H9 (cell line): ENCODE data around the gene HOXB6. TPM values are rescaled to one million over a fixed set of nuclear protein-coding genes. Genes with fewer than 3 reads are reported as not detected.

ENCODE experiments used
- DNase-seq: peaks from one replicate; pipeline ENCODE4 v3.0.0-alpha.2; 2017
- H2AFZ ChIP-seq: one replicate; pipeline ENCODE4 v1.6.1; 2013; ENCODE audit warnings: mild to moderate bottlenecking, low read length, control low read depth, moderate library complexity
- H2AK5ac ChIP-seq: 2 replicates; pipeline ENCODE4 v1.6.1; 2013; ENCODE audit warnings: low read length, control low read depth, mixed read lengths; ENCODE audit not compliant: insufficient read length
- H2BK120ac ChIP-seq: one replicate; pipeline ENCODE4 v1.6.1; 2013; ENCODE audit warnings: low read depth, mild to moderate bottlenecking, low read length, control low read depth, inconsistent platforms; ENCODE audit not compliant: poor library complexity, severe bottlenecking
- H2BK12ac ChIP-seq: 2 replicates; pipeline ENCODE4 v1.6.1; 2013; ENCODE audit warnings: low read length, control low read depth, mixed read lengths, low read depth; ENCODE audit not compliant: insufficient read length
- H2BK15ac ChIP-seq: 2 replicates; pipeline ENCODE4 v1.6.1; 2013; ENCODE audit warnings: low read depth, low read length, control low read depth
- H2BK20ac ChIP-seq: one replicate; pipeline ENCODE4 v1.6.1; 2013; ENCODE audit warnings: low read depth, mild to moderate bottlenecking, low read length, control low read depth, inconsistent platforms; ENCODE audit not compliant: poor library complexity, severe bottlenecking
- H2BK5ac ChIP-seq: 2 replicates; pipeline ENCODE4 v1.6.1; 2013; ENCODE audit warnings: low read length, control low read depth, mixed read lengths; ENCODE audit not compliant: insufficient read length
- H3K14ac ChIP-seq: 2 replicates; pipeline ENCODE4 v1.6.1; 2013; ENCODE audit warnings: low read length, control low read depth; ENCODE audit not compliant: insufficient read depth
- H3K18ac ChIP-seq: 2 replicates; pipeline ENCODE4 v1.6.1; 2013; ENCODE audit warnings: low read depth, mild to moderate bottlenecking, mixed read lengths, low read length, control low read depth; ENCODE audit not compliant: insufficient read length
- H3K23ac ChIP-seq: 2 replicates; pipeline ENCODE4 v1.6.1; 2013; ENCODE audit warnings: low read length, control low read depth, mixed read lengths, low read depth; ENCODE audit not compliant: insufficient read length
- H3K23me2 ChIP-seq: 2 replicates; pipeline ENCODE4 v1.6.1; 2013; ENCODE audit warnings: low read depth, mild to moderate bottlenecking, mixed read lengths, low read length, control low read depth; ENCODE audit not compliant: insufficient read length, poor library complexity, severe bottlenecking
- H3K27ac ChIP-seq: 2 replicates; pipeline ENCODE4 v1.5.1; 2013; ENCODE audit warnings: low read length, control low read depth, mixed read lengths, low read depth; ENCODE audit not compliant: insufficient read length
- H3K27me3 ChIP-seq: 2 replicates; pipeline ENCODE4 v1.6.1; 2013; ENCODE audit warnings: low read length, control low read depth, inconsistent platforms; ENCODE audit not compliant: insufficient read depth
- H3K4ac ChIP-seq: 2 replicates; pipeline ENCODE4 v1.6.1; 2013; ENCODE audit warnings: low read depth, mild to moderate bottlenecking, control low read depth, inconsistent platforms, low read length, moderate library complexity
- H3K4me1 ChIP-seq: 2 replicates; pipeline ENCODE4 v1.6.1; 2013; ENCODE audit warnings: low read length, control low read depth, inconsistent platforms; ENCODE audit not compliant: insufficient read depth
- H3K4me2 ChIP-seq: 2 replicates; pipeline ENCODE4 v1.6.1; 2013; ENCODE audit warnings: low read length, control low read depth, mixed read lengths; ENCODE audit not compliant: insufficient read length, insufficient read depth
- H3K56ac ChIP-seq: 2 replicates; pipeline ENCODE4 v1.6.1; 2013; ENCODE audit warnings: low read depth, mild to moderate bottlenecking, mixed read lengths, low read length, control low read depth; ENCODE audit not compliant: insufficient read length
- H3K79me1 ChIP-seq: 2 replicates; pipeline ENCODE4 v1.6.1; 2013; ENCODE audit warnings: low read depth, mild to moderate bottlenecking, moderate library complexity, low read length, control low read depth, inconsistent platforms; ENCODE audit not compliant: insufficient read depth, poor library complexity, severe bottlenecking
- H3K79me2 ChIP-seq: 2 replicates; pipeline ENCODE4 v1.6.1; 2013; ENCODE audit warnings: low read length, control low read depth, inconsistent platforms; ENCODE audit not compliant: insufficient read depth
- H3K9ac ChIP-seq: 2 replicates; pipeline ENCODE4 v1.6.1; 2013; ENCODE audit warnings: low read length, control low read depth, mixed read lengths; ENCODE audit not compliant: insufficient read length; ENCODE audit errors: extremely low read depth
- H3K9me3 ChIP-seq: one replicate; pipeline ENCODE4 v1.6.1; 2013; ENCODE audit warnings: low read depth, low read length, inconsistent platforms; ENCODE audit not compliant: control insufficient read depth
- H3T11ph ChIP-seq: one replicate; pipeline ENCODE4 v1.6.1; 2013; ENCODE audit warnings: mild to moderate bottlenecking, low read length, control low read depth, inconsistent platforms
- H4K20me1 ChIP-seq: one replicate; pipeline ENCODE4 v1.6.1; 2013; ENCODE audit not compliant: control insufficient read depth, insufficient read length, insufficient read depth
- H4K5ac ChIP-seq: 2 replicates; pipeline ENCODE4 v1.6.1; 2013; ENCODE audit warnings: low read depth, mild to moderate bottlenecking, mixed read lengths, low read length, control low read depth; ENCODE audit not compliant: insufficient read length
- H4K8ac ChIP-seq: replicated peaks from 2 replicates; pipeline ENCODE4 v1.6.1; 2013; ENCODE audit warnings: low read length, control low read depth, mixed read lengths, low read depth; ENCODE audit not compliant: insufficient read length
- H4K91ac ChIP-seq: 2 replicates; pipeline ENCODE4 v1.6.1; 2013; ENCODE audit warnings: low read depth, mild to moderate bottlenecking, moderate library complexity, mixed read lengths, low read length, control low read depth; ENCODE audit not compliant: insufficient read length
- H3K27ac Mint-ChIP-seq, 3 experiments: 2 replicates in 2 of 3; 3 replicates in 1 of 3; pipeline ENCODE4 v1.8.0; 2020 to 2021; ENCODE audit warnings: mixed read lengths in 3 of 3, mild to moderate bottlenecking in 1 of 3, moderate library complexity in 1 of 3
- H3K27me3 Mint-ChIP-seq: 2 replicates; pipeline ENCODE4 v1.8.0; 2021; ENCODE audit warnings: low read depth, mild to moderate bottlenecking, moderate library complexity, mixed read lengths
- H3K36me3 Mint-ChIP-seq, 3 experiments: 2 replicates in 2 of 3; 3 replicates in 1 of 3; pipeline ENCODE4 v1.8.0; 2020 to 2021; ENCODE audit warnings: low read depth in 3 of 3, mixed read lengths in 3 of 3; ENCODE audit not compliant: insufficient read depth in 1 of 3
- H3K4me1 Mint-ChIP-seq, 2 experiments: 2 replicates each; pipeline ENCODE4 v1.8.0; 2020; ENCODE audit warnings: mixed read lengths in 2 of 2
- H3K4me3 Mint-ChIP-seq, 2 experiments: 2 replicates in 1 of 2; 3 replicates in 1 of 2; pipeline ENCODE4 v1.8.0; 2020 to 2021; ENCODE audit warnings: mild to moderate bottlenecking in 2 of 2, mixed read lengths in 2 of 2, moderate library complexity in 1 of 2
- H3K9me3 Mint-ChIP-seq, 2 experiments: 2 replicates in 1 of 2; 3 replicates in 1 of 2; pipeline ENCODE4 v1.8.0; 2020; ENCODE audit warnings: mild to moderate bottlenecking in 2 of 2, mixed read lengths in 2 of 2, moderate library complexity in 1 of 2
- WGBS: extraction: QIAGEN DNeasy Blood & Tissue Kit; methylation state at CpG from one replicate; pipeline ENCODE4 v1.1.7; 2013; ENCODE audit warnings: missing lambda C conversion rate, low lambda C conversion rate, mixed read lengths; ENCODE audit not compliant: insufficient read length; ENCODE audit errors: extremely low coverage; 5-methylcytosine and 5-hydroxymethylcytosine counted together
- total RNA-seq: library from RNA; stranded (reverse); gene quantifications from 2 replicates; pipeline ENCODE4 v1.2.1, GENCODE V29; 2021
- TF ChIP-seq, protein P1 (sequence below): fragments of 200-600 bp; sonication (generic); conservative IDR thresholded peaks from 3 replicates; pipeline ENCODE4 v1.8.0; 2021; ENCODE audit warnings: antibody characterized with exemption, mild to moderate bottlenecking

HOXB6 gene
- total RNA-seq, 1 experiment from 2014 or later = not detected

DNA sequence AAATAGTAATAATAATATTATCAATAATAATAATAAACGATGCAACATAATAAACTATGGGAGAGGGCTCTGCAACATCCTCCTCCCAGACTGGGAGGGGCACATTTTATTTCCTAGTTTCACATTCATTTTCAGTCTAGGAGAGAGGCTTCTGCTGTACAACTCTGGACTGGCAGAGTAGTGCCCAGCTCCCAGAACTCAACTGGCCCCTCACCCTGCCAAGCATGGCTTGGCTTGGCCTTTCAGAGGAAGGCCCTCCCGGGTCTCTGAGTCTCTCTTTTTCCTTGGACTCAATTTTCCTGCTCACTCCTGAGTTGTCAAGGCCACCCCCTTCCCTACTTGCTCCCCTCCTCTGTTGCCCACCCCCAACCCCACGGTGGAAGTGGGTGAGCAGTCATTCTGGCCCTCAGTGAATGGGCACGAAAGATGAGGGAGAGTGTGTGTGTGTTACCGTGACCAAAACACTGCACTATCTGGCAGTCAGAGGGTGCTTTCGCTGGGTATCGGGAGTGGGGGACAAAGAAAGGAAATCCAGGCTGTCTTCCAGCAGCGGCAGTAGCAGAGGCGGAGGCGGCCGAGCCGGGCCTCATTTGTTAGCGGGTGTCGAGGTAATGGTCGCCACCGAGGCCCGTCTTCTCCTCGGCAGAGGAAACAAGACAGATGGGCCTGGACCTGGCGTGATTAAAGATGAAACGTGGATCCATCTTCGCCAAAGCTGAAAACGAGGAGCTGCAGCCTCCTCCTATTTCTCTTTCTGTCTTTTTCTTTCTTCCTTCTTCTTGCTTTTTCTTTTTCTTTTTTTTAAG, 28.9 kb downstream of the HOXB6 start:
- Histone ChIP-seq H3K56ac (no peak overlapping the region), H2BK120ac (no peak overlapping the region), H4K20me1 (peaks cover 2% of the 10 kb centered on the region), H3K4me2 (no peak overlapping the region), H3K27me3 (peaks cover 96% of the 10 kb centered on the region), H3K9me3 (no peaks in the 10 kb centered on the region), H2BK5ac (no peak overlapping the region), H4K5ac (no peak overlapping the region), H3K4me1 (no peaks in the 10 kb centered on the region), H3K23ac (no peak overlapping the region), H3K79me1 (no peaks in the 10 kb centered on the region), H2BK20ac (no peak overlapping the region), H2AFZ (no peak overlapping the region), H3K27ac (no peak overlapping the region), H3K14ac (no peak overlapping the region), H4K8ac (no peak overlapping the region), H2AK5ac (no peak overlapping the region), H4K91ac (no peak overlapping the region), H3K4ac (no peak overlapping the region), H3K9ac (no peak overlapping the region), H3K79me2 (no peaks in the 10 kb centered on the region), H3T11ph (no peak overlapping the region), H3K18ac (no peak overlapping the region), H2BK15ac (no peak overlapping the region), H3K23me2 (no peaks in the 10 kb centered on the region), H2BK12ac (no peak overlapping the region)
- no CpG with 5 or more reads among the region's 22 CpGs for WGBS
- Mint-ChIP-seq H3K36me3 (no peaks in the 10 kb centered on the region; a peak in 2 of 7 replicates), H3K9me3 (peaks cover 7 to 16% of the 10 kb centered on the region in 2 experiments; a peak in 4 of 5 replicates), H3K4me3 (no peak overlapping the region), H3K27me3 (peaks cover 29% of the 10 kb centered on the region), H3K4me1 (peaks cover 2 to 28% of the 10 kb centered on the region in 2 experiments), H3K27ac (no peak overlapping the region)
- DNase-seq = no peak
- TF ChIP-seq, protein P1, sequence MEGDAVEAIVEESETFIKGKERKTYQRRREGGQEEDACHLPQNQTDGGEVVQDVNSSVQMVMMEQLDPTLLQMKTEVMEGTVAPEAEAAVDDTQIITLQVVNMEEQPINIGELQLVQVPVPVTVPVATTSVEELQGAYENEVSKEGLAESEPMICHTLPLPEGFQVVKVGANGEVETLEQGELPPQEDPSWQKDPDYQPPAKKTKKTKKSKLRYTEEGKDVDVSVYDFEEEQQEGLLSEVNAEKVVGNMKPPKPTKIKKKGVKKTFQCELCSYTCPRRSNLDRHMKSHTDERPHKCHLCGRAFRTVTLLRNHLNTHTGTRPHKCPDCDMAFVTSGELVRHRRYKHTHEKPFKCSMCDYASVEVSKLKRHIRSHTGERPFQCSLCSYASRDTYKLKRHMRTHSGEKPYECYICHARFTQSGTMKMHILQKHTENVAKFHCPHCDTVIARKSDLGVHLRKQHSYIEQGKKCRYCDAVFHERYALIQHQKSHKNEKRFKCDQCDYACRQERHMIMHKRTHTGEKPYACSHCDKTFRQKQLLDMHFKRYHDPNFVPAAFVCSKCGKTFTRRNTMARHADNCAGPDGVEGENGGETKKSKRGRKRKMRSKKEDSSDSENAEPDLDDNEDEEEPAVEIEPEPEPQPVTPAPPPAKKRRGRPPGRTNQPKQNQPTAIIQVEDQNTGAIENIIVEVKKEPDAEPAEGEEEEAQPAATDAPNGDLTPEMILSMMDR = no peak
